ENCODE results near the gene CEBPE.

CEBPE gene

GRCh38 chr14:23074906-23075305, 44.1 kb downstream of the CEBPE start:
- DNase-seq (ENCODE audit: low read depth) = no peak

DNA sequence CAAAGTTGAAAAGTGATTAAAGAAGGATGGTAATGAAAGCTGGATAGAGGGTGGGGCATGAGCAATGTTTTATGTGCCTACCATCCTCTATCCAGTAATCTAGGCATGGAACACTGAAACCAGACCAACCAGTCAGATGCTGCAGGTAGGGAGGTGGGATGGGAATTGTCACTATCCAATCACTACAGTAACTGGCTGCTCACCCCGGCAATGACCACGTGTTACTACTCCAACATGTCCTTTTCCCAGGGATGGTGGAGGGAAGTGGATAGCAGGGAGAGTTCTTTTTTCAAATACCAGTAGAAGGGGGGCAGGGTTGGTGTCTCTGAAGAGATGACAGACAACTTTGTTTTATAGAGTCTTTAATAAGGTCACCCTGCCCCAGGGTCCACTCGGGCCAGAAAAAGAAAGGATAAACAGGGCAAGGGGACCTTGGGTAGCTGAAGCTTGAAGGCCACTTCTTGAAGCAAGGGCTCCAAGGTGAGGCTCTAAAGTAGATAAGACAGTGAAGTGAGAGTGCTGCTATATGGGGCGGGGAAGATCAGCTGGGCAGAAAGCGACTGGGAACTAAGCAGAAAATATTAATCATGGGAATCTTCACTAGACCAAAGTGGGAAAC, 47.0 kb downstream of the CEBPE start:
- DNase-seq (ENCODE audit: low read depth) = no peak

DNA sequence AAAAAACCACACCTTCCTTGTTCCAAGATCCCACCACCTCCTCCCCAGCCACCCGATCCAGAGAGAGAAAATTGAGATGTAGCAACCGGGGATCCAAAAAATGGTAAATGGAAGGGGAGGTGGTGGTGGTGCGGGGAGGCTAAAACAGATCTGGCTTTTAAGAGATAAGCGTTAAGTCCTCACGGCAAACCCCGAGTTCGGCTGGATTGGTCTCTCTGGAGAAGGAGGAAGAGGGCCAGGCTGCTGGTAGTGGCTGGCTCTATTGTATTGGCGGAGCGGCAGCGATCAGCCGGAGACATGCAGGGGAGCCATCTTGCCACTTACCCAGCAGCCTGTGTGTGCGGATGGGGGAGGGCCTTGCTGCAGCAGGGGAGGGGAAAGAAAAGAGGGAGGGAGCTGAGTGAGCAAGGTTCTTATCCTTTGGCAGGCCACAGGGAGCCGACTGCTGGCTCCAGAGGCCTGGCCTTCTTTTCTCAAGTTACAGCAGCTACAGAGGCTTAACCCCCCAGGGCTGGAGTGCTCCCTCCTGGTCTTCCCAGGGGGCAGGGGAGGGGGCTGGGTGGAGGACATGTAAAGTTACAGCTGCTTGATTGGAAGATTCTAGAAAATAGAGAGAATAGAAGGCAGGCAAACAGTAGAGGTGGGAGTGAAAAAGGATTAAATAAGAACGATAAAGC, 47.7 kb downstream of the CEBPE start:
- peak; percentile 66 for DNase-seq (ENCODE audit: low read depth)

DNA sequence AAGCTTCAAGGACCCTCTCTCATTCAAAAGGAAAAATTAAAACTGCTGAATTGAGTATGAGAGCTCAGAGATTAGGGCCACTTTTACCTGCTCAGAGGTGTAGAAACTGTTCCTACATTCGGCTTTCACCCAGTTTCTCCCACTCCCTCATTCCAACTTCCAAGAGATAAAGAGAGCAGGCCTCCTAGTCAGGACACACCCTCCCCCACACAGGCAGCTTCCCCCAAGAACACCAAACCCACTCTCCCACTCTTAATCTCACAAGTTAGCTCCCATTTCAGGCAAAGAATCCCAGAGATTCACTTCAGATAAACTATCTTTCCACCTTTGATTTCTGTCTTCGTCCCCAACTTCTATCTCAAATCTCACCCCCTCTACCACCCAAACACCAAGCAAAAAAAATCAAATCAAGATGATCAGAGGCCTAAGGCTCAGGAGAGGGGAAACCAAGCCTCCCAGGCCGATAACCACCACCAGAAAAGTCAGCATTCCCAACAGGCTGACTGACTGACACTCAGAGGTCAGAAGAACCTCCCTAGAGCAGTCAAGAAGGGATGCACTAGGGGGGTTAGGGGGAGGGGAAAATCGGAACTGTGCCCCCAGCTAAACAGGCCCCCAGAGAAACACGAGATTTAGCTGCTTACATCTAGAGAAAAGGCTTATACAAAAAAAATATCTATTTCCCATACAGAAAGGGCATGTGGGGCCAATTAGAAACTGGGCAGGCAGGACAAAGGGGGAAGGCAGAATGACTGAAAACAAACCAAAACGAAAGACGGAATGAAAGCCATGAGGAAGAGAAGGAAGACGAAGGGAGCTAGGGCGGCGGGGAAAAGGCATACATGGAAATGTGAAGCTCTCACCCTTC, 48.6 kb downstream of the CEBPE start:
- no peak for DNase-seq (ENCODE audit: low read depth)

DNA sequence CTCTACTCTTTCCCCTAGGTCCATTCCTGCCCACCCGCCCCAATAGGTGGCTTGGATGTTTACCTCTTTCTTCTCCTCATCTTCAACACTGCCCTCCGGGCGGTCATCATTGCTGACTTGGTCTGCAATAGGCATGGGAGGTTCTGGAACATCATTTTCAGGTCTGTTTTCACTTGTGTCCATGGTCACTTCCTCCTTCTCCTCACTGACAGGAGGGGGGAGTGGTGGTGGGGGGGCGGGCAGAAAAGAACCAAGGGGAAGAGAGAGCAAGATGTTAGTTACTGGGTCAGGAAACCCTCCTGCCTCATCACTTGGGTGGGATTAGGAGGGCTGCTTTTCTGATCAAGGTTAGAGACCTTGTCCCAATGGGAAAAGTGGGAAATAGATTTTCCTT, 49.6 kb downstream of the CEBPE start:
- DNase-seq (ENCODE audit: low read depth) = no peak

DNA sequence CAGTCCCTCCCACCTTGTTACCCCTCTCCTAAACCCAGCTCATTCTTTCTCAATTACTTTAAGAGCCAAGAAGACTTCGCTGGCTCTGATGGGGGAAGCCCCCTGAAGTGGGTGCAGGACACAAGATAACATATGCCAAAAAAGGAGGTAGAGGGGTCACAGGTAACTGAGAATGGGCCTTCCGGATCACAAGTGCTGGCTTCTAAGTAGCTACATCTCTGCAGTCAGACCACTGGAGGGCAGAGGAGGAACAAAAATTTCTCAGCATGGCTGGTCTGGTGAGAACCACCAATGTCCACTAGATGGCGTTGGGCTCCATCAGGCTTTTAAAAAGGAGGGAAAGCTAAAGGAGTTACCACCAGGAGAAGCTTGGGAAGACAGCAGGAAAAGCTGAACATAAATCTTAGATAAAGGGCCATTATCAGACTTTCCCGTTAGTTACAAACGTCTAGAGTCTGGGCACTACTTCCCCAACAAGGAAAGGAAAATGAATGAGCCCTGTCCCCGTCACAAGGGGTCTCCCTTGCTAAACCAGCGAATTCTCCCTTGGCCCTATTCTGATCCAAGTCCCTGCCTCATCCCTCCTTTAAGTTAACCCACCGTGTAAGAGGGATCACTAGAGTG, 50.2 kb downstream of the CEBPE start:
- peak; percentile 61 for DNase-seq (ENCODE audit: low read depth)

DNA sequence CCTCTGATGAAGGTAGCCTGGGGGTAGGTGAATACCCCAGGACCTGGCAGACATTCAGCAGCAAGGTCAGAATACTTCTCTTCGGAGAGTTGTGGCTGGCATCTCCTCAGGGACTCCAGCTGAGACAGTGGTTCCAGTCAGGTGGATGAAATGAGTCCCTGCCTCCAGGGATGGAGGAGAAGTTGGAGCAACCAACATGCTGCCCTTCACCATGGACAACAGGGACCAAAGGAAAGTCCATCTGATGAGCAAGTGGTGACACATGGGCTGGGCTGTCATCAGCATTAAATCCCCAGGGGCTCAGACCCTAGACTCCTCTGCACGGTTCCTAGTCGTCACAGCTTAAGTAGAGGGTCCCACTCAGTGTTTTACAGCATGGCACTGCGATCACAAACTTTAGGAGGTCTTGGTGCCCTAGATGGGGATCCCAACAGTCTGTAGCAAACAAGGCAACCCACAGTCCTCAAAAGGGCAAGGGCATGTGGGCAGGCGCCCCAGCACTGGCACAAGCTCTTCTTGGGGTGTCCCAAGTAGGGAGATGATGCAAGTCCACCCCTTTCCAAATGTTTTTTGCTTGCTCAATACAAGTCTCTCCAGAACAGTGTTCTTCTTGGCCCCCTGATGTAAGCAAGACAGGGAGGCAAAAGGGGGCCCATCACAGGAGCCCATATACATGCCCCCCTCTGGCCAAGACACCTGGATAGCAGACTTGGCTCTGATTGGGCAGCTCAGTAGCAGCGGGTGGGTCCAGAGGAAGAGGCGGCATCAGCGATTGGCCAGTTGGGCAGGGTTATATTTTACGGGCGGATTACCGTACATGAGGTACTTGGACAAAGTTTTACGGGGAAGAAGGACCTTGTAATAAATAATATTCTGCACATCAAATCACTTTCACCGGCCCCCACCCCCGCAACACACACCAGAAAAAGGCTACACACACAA, 50.9 kb downstream of the CEBPE start:
- no peak for DNase-seq (ENCODE audit: low read depth)

Data from activated T-helper 9 cell treated with anti-CD3 and anti-CD28 coated beads, Interleukin-2, amount 50 U/mL, for 16 hours (primary cell).